Fibroblast of skin of right quadriceps (primary cell): ENCODE results near the gene GRAMD1B.
"Not testable (repeated sequence)": the region's sequence is repeated elsewhere in the genome, so short reads cannot be mapped to it uniquely, and the experiment has no call there.

Experiments used
- DNase-seq: peaks from one replicate; pipeline ENCODE4 v3.0.0-alpha.2; 2013

Gene GRAMD1B

DNA sequence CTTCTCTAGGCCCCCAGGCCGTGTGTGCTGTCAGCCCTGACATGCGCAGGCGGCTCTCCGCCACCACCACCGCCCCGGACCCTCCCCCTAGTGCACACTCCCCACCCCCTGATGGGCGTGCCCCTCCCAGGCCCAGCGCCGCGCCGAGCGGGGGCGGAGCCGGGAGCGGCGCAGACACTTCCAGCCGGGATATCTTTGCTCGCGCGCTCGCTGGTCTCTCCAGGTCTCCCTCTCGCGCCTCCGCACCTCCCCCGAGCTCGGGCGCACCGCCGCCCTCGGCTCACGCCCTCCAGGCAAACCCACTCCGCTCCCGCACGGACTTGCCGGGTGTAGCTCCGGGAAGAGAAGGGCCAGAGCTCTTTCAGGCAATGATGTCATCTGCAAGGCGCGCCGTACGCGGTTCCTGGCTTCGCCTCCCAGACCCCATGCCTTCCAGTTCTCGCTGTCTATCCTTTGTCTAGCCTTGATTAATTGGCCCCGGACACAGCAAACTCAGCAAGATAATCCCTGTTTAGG is 224.6 kb downstream of the GRAMD1B start, which contains the start of gene SCN3B:
TSS of gene SCN3B (minus strand) at position 59 of the 516 bp plus-strand sequence. CDS start 823 bp downstream, outside the sequence.
- peak; percentile 55 for DNase-seq

DNA sequence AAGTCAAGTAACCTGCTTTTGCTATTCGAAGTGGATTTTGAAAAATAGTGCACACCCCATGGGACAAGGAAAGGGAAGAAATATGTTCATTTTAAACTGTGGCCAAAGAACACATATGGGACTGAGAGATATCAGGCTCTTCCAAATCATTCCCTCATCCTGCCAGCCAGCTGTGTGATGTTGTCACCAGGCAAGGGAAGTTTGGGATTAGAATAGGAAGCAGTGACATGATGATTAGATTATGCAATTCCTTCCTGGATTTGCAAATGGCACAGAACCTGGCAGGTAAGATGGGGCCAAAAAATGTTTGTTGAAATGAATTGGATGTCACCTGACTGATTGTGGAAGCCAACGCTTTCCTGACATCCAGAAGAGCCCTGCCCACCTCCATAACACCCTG is 229.2 kb downstream of the GRAMD1B start:
- no peak for DNase-seq

DNA sequence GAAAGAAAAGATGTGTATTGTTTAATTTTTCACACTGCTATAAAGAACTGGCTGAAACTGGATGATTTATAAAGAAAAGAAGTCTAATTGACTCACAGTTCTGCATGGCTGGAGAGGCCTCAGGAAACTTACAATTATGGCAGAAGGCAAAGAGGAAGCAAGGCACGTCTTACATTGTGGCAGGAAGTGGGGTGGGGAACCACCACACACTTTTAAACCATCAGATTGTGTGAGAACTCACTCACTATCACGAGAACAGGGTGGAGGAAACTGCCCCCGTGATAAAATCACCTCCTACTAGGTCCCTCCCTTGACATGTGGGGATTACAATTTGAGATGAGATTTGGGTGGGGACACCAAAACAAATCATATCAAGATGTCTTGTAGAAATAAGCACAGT is 229.9 kb downstream of the GRAMD1B start:
- not testable (repeated sequence) for DNase-seq

DNA sequence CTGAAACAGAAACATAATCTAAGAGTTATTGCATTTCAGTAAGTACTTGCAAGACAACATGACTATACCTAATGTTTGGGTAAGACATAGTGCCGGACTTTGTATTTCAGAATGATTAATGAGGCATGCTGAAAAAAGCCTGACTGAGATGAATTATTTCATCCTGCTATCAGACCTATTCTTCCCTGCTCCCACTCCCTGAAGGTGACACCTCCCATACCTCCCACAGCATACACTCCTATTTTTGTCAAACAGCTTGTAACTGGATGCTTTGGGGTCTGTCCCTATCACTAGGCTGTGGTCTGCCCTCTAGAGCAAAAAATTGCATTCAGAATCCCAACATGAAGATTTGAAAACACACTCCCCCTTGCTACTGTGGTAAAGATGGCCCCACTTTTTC is 235.2 kb downstream of the GRAMD1B start:
- no peak for DNase-seq

DNA sequence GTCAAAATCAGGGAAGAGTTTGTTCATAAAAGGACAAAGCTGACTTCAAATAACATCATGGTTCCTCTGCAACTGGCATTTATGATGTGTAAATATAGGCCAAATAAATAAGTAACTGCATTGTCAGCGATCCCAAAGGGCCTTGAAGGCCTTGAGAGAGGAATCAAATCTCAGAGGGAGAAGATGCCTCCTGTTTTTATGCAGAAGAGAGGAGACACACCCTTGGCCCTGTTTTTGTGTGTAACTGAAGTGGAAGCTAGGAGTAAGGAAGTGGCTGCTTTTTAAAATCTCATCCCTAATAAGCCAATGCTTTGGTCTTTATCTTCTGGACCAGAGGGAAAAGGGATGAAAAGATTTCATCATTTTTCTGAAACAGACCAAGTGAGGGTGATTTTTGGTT is 240.0 kb downstream of the GRAMD1B start:
- DNase-seq, result no peak

DNA sequence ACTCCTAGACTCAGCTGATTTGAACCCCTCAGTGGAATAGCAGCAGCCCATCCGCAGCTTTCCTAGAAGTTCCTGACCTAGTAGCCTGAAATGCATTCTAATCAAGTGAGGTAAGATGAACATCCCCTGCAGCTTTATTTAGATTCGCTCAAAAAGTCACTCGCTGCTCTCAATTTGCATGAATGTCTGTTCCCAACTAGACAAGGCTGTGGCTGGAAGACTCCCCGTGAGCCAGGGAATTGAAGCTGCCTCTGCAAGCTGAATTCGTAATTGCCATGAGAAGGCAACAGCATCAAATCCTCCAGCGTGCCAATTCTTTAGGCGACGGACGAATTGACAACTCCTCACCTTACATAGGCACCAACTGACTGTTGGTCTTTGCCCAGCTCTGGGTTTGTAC is 241.5 kb downstream of the GRAMD1B start:
- no peak for DNase-seq

DNA sequence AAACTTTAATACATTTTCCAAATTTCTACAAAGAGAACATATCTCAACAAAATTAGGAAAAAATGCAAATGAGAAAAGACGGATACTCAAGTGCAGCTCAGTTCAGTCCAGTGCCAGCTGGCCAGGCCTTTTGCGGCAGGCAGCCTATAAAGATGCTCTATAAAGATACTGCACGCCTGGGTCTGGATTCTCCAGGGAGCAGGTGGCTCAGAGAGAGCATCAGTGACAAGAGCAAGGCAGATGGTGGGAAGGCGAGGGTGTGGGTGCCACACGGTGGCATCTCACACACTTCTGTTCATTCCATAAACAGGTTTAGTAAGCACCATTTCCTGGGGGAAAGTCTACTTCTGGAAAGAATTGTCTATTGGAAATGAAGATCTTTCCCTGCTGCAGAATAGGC is 242.5 kb downstream of the GRAMD1B start:
- no peak for DNase-seq

DNA sequence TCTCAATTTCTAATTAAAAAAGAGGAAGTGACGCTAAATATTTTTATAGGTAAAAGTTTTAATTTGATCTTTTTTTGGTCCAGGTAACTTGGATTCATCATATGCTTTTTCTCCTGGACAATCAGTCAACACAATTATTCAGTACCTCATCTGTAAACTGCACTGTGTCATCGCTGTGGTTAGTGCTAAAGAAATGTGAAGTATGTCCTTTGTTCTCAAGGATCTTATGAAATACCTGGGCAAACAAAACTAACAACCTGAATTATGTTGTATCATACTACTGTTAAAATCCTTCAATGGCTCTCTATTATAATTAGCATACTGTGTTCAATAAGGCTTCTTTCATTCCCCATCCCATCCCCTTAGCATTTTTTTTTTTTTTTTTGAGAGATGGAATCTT is 244.2 kb downstream of the GRAMD1B start:
- no peak for DNase-seq
